Mammary epithelial cell (primary cell): ENCODE results near the gene PHYKPL.
A peak's percentile ranks its signal among the peaks of the same experiment; 100 is the strongest.

Experiments used
- EZH2 ChIP-seq: IDR thresholded peaks from 2 replicates; pipeline ENCODE4 v1.6.1; 2012; ENCODE audit warnings: low read length, inconsistent platforms, borderline replicate concordance
- TF ChIP-seq, protein P1 (sequence below), 2 donors: IDR thresholded peaks in 1 of 2; conservative IDR thresholded peaks in 1 of 2; 2 replicates each; pipeline ENCODE4 v1.5.1; 2011 to 2012; ENCODE audit warnings: inconsistent platforms in 2 of 2, low read length in 2 of 2, mild to moderate bottlenecking in 2 of 2, control low read depth in 1 of 2, low read depth in 1 of 2; ENCODE audit not compliant: insufficient read depth in 1 of 2; ENCODE audit errors: extremely low read depth in 1 of 2

- TF ChIP-seq EZH2 = no peak
- TF ChIP-seq, protein P1, sequence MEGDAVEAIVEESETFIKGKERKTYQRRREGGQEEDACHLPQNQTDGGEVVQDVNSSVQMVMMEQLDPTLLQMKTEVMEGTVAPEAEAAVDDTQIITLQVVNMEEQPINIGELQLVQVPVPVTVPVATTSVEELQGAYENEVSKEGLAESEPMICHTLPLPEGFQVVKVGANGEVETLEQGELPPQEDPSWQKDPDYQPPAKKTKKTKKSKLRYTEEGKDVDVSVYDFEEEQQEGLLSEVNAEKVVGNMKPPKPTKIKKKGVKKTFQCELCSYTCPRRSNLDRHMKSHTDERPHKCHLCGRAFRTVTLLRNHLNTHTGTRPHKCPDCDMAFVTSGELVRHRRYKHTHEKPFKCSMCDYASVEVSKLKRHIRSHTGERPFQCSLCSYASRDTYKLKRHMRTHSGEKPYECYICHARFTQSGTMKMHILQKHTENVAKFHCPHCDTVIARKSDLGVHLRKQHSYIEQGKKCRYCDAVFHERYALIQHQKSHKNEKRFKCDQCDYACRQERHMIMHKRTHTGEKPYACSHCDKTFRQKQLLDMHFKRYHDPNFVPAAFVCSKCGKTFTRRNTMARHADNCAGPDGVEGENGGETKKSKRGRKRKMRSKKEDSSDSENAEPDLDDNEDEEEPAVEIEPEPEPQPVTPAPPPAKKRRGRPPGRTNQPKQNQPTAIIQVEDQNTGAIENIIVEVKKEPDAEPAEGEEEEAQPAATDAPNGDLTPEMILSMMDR (conservative IDR thresholded peaks at IDR 0.05 in 1 of 2, IDR thresholded peaks at IDR 0.05 in 1 of 2; ENCODE audit: extremely low read depth in 1 of 2, insufficient read depth in 1 of 2, low read depth in 1 of 2, low read length in 2 of 2) = peak; percentile 76 to 81
Measured at GRCh38 chr5:178234750-178235587, 2.4 kb upstream of the PHYKPL start.
